Caco-2 (cell line): Measurements from ENCODE around the gene TM7SF3. TPM values are rescaled to one million over a fixed set of nuclear protein-coding genes. Genes with fewer than 3 reads are reported as not detected.

Experiments
- BruUV-seq: library from RNA; stranded (reverse); fragments of 400-500 nt; replicated peaks from 2 replicates; lab custom pipeline; 2021; lab: Mats Ljungman, UMichigan
- CTCF ChIA-PET: fragments of 300-600 bp; sonication (Branson Sonifier 250); formaldehyde crosslinking; loops from one replicate; lab custom pipeline; 2022; ENCODE audit warnings: antibody characterized with exemption; lab: Charles Lee
- POLR2A ChIA-PET: fragments of 300-600 bp; sonication (Branson Sonifier 250); formaldehyde crosslinking; loops from one replicate; lab custom pipeline; 2022; ENCODE audit warnings: antibody characterized with exemption; lab: Charles Lee
- DNase-seq, 2 experiments: peaks; one replicate each; pipeline versions ENCODE4 v3.0.0 to v3.0.0-alpha.2; 2020 to 2022
- H3K27me3 ChIP-seq: replicated peaks from 2 replicates; pipeline ENCODE4 v1.6.0; 2011; ENCODE audit warnings: low read length; ENCODE audit not compliant: control insufficient read depth, insufficient read depth
- H3K36me3 ChIP-seq: 2 replicates; pipeline ENCODE4 v1.5.1; 2011; ENCODE audit warnings: low read length; ENCODE audit not compliant: control insufficient read depth, insufficient read depth
- H3K4me1 ChIP-seq: fragments of 250-450 bp; sonication (Bioruptor Pico); 2 replicates; pipeline ENCODE4 v1.5.1; 2020; ENCODE audit warnings: mild to moderate bottlenecking
- H3K4me3 ChIP-seq: 2 replicates; pipeline ENCODE4 v1.5.1; 2011; ENCODE audit warnings: low read depth, mild to moderate bottlenecking, control low read depth, low read length
- H3K9me3 ChIP-seq: fragments of 250-450 bp; sonication (Bioruptor Pico); 2 replicates; pipeline ENCODE4 v1.5.1; 2020; ENCODE audit warnings: mild to moderate bottlenecking, moderate library complexity
- H3K27ac Mint-ChIP-seq: one replicate; pipeline ENCODE4 v1.8.0; 2022; ENCODE audit warnings: mixed read lengths; ENCODE audit not compliant: unreplicated experiment
- H3K27me3 Mint-ChIP-seq: one replicate; pipeline ENCODE4 v1.8.0; 2022; ENCODE audit warnings: mixed read lengths; ENCODE audit not compliant: insufficient read depth, unreplicated experiment
- H3K36me3 Mint-ChIP-seq: one replicate; pipeline ENCODE4 v1.8.0; 2022; ENCODE audit warnings: mild to moderate bottlenecking, mixed read lengths; ENCODE audit not compliant: insufficient read depth, unreplicated experiment
- H3K4me1 Mint-ChIP-seq: one replicate; pipeline ENCODE4 v1.8.0; 2022; ENCODE audit warnings: low read depth, mixed read lengths; ENCODE audit not compliant: unreplicated experiment
- H3K4me3 Mint-ChIP-seq: one replicate; pipeline ENCODE4 v1.8.0; 2022; ENCODE audit warnings: mild to moderate bottlenecking, moderate library complexity, mixed read lengths; ENCODE audit not compliant: unreplicated experiment
- H3K9me3 Mint-ChIP-seq: one replicate; pipeline ENCODE4 v1.8.0; 2022; ENCODE audit warnings: mixed read lengths; ENCODE audit not compliant: unreplicated experiment
- intact Hi-C: fragments of 100-400 bp; cut with micrococcal nuclease; formaldehyde crosslinking; loops from one replicate; pipeline ENCODE4 v1.10.0; 2022; ENCODE audit not compliant: unreplicated experiment
- total RNA-seq: library from RNA; stranded (reverse); gene quantifications from 2 replicates; pipeline ENCODE4 v1.2.3, GENCODE V29; 2022
- TF ChIP-seq, protein P1 (sequence below), 2 experiments: fragments of 200-600 bp in 1 of 2; IDR thresholded peaks; 1 replicate in 1 of 2; 2 replicates in 1 of 2; pipeline versions ENCODE4 v1.5.1 to v1.8.0; 2011 to 2022; ENCODE audit warnings: antibody characterized with exemption in 1 of 2, control low read depth in 1 of 2, inconsistent platforms in 1 of 2, low read depth in 1 of 2, low read length in 1 of 2, mild to moderate bottlenecking in 1 of 2, moderate library complexity in 1 of 2; ENCODE audit not compliant: insufficient read depth in 1 of 2, severe bottlenecking in 1 of 2, unreplicated experiment in 1 of 2

TM7SF3 gene
- total RNA-seq, 1 experiment from 2014 or later, result 83.0 TPM

GRCh38 chr12:26928661-26929060 is 85.5 kb downstream of the TM7SF3 start:
- H3K4me3 ChIP-seq, result no peak overlapping the region
- no peaks in the 10 kb centered on the region for H3K9me3 ChIP-seq
- no peaks in the 10 kb centered on the region for H3K27me3 ChIP-seq
- H3K4me1 ChIP-seq, result 0 out of 2 replicates have a peak, but pooled peaks cover 3% of the 10 kb centered on the region
- TF ChIP-seq, protein P1, sequence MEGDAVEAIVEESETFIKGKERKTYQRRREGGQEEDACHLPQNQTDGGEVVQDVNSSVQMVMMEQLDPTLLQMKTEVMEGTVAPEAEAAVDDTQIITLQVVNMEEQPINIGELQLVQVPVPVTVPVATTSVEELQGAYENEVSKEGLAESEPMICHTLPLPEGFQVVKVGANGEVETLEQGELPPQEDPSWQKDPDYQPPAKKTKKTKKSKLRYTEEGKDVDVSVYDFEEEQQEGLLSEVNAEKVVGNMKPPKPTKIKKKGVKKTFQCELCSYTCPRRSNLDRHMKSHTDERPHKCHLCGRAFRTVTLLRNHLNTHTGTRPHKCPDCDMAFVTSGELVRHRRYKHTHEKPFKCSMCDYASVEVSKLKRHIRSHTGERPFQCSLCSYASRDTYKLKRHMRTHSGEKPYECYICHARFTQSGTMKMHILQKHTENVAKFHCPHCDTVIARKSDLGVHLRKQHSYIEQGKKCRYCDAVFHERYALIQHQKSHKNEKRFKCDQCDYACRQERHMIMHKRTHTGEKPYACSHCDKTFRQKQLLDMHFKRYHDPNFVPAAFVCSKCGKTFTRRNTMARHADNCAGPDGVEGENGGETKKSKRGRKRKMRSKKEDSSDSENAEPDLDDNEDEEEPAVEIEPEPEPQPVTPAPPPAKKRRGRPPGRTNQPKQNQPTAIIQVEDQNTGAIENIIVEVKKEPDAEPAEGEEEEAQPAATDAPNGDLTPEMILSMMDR (IDR thresholded peaks at IDR 0.05; ENCODE audit: insufficient read depth in 1 of 2, low read depth in 1 of 2, low read length in 1 of 2, severe bottlenecking in 1 of 2, unreplicated experiment in 1 of 2), result no peak
- no TSS peak for BruUV-seq
- H3K4me1 Mint-ChIP-seq, result no peaks in the 10 kb centered on the region
- no peak overlapping the region for H3K4me3 Mint-ChIP-seq
- intact Hi-C loops, result no loop called here
- ChIA-PET CTCF (interaction anchor here (0.6 kb wide), 1 partner anchor 287 kb away, joined by 8 read pairs; no protein-coding TSS in a partner anchor), POLR2A (no interaction called here)
- no peaks in the 10 kb centered on the region for H3K9me3 Mint-ChIP-seq
- no peaks in the 10 kb centered on the region for H3K27me3 Mint-ChIP-seq
- no peak for DNase-seq
- peaks cover 45% of the 10 kb centered on the region for H3K36me3 Mint-ChIP-seq
- no peaks in the 10 kb centered on the region for H3K36me3 ChIP-seq
- H3K27ac Mint-ChIP-seq, result no peak overlapping the region

Other genes with a start within 250 kb of the TM7SF3 start
- 41.6 and 51.5 TPM in 2 replicates for gene ITPR2, start 181.2 kb downstream of the TM7SF3 start, total RNA-seq
- 40.1 and 41.5 TPM in 2 replicates for gene INTS13, start 76.4 kb downstream of the TM7SF3 start, total RNA-seq
- 77.9 and 86.9 TPM in 2 replicates for gene FGFR1OP2, start 75.9 kb downstream of the TM7SF3 start, total RNA-seq
- 86.8 and 87.0 TPM in 2 replicates for gene MED21, start 8.2 kb upstream of the TM7SF3 start, total RNA-seq
- not detected in 2 replicates for gene C12orf71, start 68.2 kb upstream of the TM7SF3 start, total RNA-seq
- gene STK38L, start 229.9 kb upstream of the TM7SF3 start, total RNA-seq, result 52.0 and 59.4 TPM in 2 replicates